ENCODE results near the gene ADAR.

ADAR gene

DNA sequence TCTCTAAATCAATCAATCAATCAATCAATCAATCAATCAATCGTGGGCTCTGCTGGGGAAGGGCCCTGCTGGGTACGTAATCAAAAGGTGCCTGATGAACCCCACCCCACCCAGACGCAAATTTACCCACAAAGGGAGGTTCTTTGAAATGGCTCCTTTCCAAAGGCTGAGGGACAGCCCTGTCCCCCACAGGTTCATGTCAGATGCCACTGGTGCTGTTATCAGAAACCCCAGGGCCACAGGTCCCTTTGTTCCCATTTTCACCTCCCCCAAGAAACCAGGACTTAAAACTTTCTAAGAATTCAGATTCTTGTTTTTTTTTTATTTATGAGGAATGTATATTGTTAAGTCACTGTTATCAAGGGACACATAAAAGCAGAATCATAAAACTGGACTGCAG, 26.2 kb downstream of the ADAR start:
- ATAC-seq (no peak), DNase-seq (no peak)
- Mint-ChIP-seq H3K9me3 (no peaks in the 10 kb centered on the region), H3K27me3 (no peaks in the 10 kb centered on the region), H3K27ac (peak overlapping the region; percentile 59), H3K4me3 (no peak overlapping the region), H3K36me3 (ENCODE audit: low read depth) (peaks cover 50% of the 10 kb centered on the region), H3K4me1 (no peaks in the 10 kb centered on the region)

GRCh38 chr1:154579374-154579773, 28.6 kb downstream of the ADAR start:
- no peaks in the 10 kb centered on the region for H3K9me3 Mint-ChIP-seq
- peaks cover 27% of the 10 kb centered on the region for H3K36me3 Mint-ChIP-seq (ENCODE audit: low read depth)

GRCh38 chr1:154578058-154578418, 29.9 kb downstream of the ADAR start:
- Mint-ChIP-seq H3K27me3 (no peaks in the 10 kb centered on the region), H3K4me3 (no peak overlapping the region), H3K9me3 (no peaks in the 10 kb centered on the region), H3K27ac (no peak overlapping the region), H3K36me3 (ENCODE audit: low read depth) (peaks cover 16% of the 10 kb centered on the region), H3K4me1 (no peaks in the 10 kb centered on the region)
- DNase-seq (no peak), ATAC-seq (no peak)

More at GRCh38 chr1:154579374-154579773, 28.6 kb downstream of the ADAR start:
- ATAC-seq (no peak), DNase-seq (no peak)
- no peak overlapping the region for H3K4me3 Mint-ChIP-seq
- H3K27ac Mint-ChIP-seq, result no peak overlapping the region
- no peaks in the 10 kb centered on the region for H3K4me1 Mint-ChIP-seq
- H3K27me3 Mint-ChIP-seq, result no peaks in the 10 kb centered on the region

DNA sequence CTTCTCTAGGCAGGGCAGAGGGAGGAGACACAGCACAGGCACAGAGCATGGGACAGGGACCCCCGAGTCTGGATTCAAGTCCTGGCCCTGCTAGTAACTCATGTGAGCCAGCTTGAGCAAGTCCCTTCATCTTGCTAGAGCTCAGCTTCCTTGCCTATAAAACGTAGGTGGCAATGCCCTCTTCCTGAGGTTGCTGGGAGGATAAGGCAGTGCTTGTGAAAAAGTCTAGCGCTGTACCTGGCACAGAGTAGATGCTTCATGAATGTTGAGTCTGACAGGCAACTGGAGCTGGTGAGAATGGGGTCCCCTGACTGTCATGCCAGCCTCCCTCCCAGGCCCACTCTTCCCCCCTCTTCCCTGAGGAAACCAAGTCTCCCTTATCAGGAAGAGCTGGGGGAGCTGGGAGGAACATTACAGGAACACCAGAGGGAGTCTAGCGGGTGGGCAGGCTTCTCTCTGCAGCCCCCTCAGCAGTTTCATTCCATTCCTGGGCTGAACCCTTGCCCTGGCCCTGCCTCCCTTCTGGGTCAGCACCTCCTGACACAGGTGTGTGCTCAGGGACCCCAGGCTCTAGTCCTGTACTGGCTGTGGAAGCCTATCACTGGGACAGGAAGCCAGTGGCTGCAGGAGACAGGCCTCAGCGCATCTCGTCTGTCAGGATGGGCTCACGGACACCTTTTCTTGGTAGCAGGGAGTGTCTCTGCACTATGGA, 30.5 kb downstream of the ADAR start:
- ATAC-seq (no peak), DNase-seq (no peak)
- Mint-ChIP-seq H3K27me3 (no peaks in the 10 kb centered on the region), H3K36me3 (ENCODE audit: low read depth) (peaks cover 13% of the 10 kb centered on the region), H3K9me3 (no peaks in the 10 kb centered on the region), H3K27ac (no peak overlapping the region), H3K4me3 (no peak overlapping the region), H3K4me1 (no peaks in the 10 kb centered on the region)

DNA sequence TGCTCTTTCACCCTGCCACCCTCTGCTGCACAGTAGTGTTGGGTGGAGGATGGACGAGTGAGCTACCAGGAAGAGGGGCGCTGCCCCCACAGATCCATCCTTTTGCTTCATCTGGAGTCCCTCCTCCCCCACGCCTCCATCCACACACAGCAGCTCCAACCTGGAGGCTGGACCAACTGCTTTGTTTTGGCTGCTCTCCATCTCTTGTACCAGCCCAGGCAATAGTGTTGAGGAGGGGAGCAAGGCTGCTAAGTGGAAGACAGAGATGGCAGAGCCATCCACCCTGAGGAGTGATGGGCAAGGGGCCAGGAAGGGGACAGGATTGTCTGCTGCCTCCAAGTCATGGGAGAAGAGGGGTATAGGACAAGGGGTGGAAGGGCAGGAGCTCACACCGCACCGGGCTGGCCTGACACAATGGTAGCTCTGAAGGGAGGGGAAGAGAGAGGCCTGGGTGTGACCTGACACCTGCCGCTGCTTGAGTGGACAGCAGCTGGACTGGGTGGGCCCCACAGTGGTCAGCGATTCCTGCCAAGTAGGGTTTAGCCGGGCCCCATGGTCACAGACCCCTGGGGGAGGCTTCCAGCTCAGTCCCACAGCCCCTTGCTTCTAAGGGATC, 31.9 kb downstream of the ADAR start:
- H3K4me1 Mint-ChIP-seq, result no peaks in the 10 kb centered on the region
- DNase-seq (no peak), ATAC-seq (no peak)
- no peaks in the 10 kb centered on the region for H3K9me3 Mint-ChIP-seq
- peaks cover 10% of the 10 kb centered on the region for H3K36me3 Mint-ChIP-seq (ENCODE audit: low read depth)
- H3K4me3 Mint-ChIP-seq, result no peak overlapping the region
- H3K27me3 Mint-ChIP-seq, result no peaks in the 10 kb centered on the region
- no peak overlapping the region for H3K27ac Mint-ChIP-seq

GRCh38 chr1:154575147-154575927, 32.6 kb downstream of the ADAR start:
- no peaks in the 10 kb centered on the region for H3K27me3 Mint-ChIP-seq
- no peaks in the 10 kb centered on the region for H3K4me1 Mint-ChIP-seq
- H3K9me3 Mint-ChIP-seq, result no peaks in the 10 kb centered on the region
- H3K4me3 Mint-ChIP-seq, result no peak overlapping the region
- ATAC-seq (peak; percentile 9), DNase-seq (no peak)
- no peak overlapping the region for H3K27ac Mint-ChIP-seq
- H3K36me3 Mint-ChIP-seq (ENCODE audit: low read depth), result peaks cover 6% of the 10 kb centered on the region

- no peak overlapping the region for H3K4me3 Mint-ChIP-seq
- ATAC-seq, result peak; percentile 9
- H3K27ac Mint-ChIP-seq, result no peak overlapping the region
- H3K9me3 Mint-ChIP-seq, result no peaks in the 10 kb centered on the region
- peaks cover 6% of the 10 kb centered on the region for H3K36me3 Mint-ChIP-seq (ENCODE audit: low read depth)
- peaks cover 1% of the 10 kb centered on the region for H3K27me3 Mint-ChIP-seq
- no peaks in the 10 kb centered on the region for H3K4me1 Mint-ChIP-seq
- DNase-seq, result no peak
These were observed 33.3 kb downstream of the ADAR start for GRCh38 chr1:154574716-154575115.

DNA sequence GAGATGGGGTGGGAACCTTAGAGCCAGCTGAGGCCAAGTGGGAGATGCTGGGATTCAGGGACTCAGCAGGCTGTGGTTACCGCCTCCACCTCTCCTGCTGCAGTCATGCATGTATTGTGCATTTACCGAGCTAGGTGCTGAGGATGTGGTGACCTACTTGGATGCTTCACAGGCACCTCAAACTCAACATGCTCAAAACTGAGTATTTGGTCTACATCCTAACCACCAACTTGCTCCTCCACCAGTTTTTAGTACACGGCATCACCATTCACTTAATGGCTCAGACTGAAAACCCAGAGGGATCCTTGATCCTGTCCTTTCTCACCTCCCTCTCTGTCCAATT, 34.8 kb downstream of the ADAR start:
- no peaks in the 10 kb centered on the region for H3K4me1 Mint-ChIP-seq

GRCh38 chr1:154572468-154573167, 35.4 kb downstream of the ADAR start:
- peaks cover 4% of the 10 kb centered on the region for H3K4me1 Mint-ChIP-seq
- no peaks in the 10 kb centered on the region for H3K9me3 Mint-ChIP-seq
- H3K4me3 Mint-ChIP-seq, result no peak overlapping the region
- no peak for ATAC-seq
- no peak overlapping the region for H3K27ac Mint-ChIP-seq
- no peak for DNase-seq
- no peaks in the 10 kb centered on the region for H3K36me3 Mint-ChIP-seq (ENCODE audit: low read depth)
- peaks cover 16% of the 10 kb centered on the region for H3K27me3 Mint-ChIP-seq

More for the DNA sequence above, 34.8 kb downstream of the ADAR start:
- peaks cover 12% of the 10 kb centered on the region for H3K27me3 Mint-ChIP-seq
- no peaks in the 10 kb centered on the region for H3K36me3 Mint-ChIP-seq (ENCODE audit: low read depth)
- no peak overlapping the region for H3K4me3 Mint-ChIP-seq
- no peaks in the 10 kb centered on the region for H3K9me3 Mint-ChIP-seq
- ATAC-seq, result no peak
- DNase-seq, result no peak
- no peak overlapping the region for H3K27ac Mint-ChIP-seq

DNA sequence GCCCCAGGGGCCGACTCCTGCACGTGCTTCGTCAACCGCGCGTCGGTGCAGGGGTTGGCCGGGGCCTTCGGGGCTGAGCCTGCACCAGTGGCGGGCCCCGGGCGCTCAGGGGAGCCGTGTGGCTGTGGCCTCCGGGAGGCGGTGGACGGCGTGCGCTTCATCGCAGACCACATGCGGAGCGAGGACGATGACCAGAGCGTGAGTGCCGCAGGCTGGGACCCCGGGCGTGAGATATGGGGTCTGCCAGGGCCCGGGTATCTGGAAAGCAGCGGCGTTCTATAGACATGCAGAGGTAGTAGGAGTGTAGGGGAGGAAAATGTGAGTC, 36.1 kb downstream of the ADAR start:
- DNase-seq, result no peak
- H3K36me3 Mint-ChIP-seq (ENCODE audit: low read depth), result no peaks in the 10 kb centered on the region
- H3K27me3 Mint-ChIP-seq, result peaks cover 20% of the 10 kb centered on the region
- H3K27ac Mint-ChIP-seq, result no peak overlapping the region
- peaks cover 6% of the 10 kb centered on the region for H3K4me1 Mint-ChIP-seq
- no peak for ATAC-seq
- no peaks in the 10 kb centered on the region for H3K9me3 Mint-ChIP-seq
- no peak overlapping the region for H3K4me3 Mint-ChIP-seq

DNA sequence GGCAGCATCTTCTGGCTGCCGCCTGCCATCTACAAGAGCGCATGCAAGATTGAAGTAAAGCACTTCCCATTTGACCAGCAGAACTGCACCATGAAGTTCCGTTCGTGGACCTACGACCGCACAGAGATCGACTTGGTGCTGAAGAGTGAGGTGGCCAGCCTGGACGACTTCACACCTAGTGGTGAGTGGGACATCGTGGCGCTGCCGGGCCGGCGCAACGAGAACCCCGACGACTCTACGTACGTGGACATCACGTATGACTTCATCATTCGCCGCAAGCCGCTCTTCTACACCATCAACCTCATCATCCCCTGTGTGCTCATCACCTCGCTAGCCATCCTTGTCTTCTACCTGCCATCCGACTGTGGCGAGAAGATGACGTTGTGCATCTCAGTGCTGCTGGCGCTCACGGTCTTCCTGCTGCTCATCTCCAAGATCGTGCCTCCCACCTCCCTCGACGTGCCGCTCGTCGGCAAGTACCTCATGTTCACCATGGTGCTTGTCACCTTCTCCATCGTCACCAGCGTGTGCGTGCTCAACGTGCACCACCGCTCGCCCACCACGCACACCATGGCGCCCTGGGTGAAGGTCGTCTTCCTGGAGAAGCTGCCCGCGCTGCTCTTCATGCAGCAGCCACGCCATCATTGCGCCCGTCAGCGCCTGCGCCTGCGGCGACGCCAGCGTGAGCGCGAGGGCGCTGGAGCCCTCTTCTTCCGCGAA, 36.6 kb downstream of the ADAR start:
- Mint-ChIP-seq H3K4me1 (peaks cover 6% of the 10 kb centered on the region), H3K36me3 (ENCODE audit: low read depth) (no peaks in the 10 kb centered on the region), H3K27me3 (peaks cover 25% of the 10 kb centered on the region), H3K4me3 (no peak overlapping the region), H3K9me3 (no peaks in the 10 kb centered on the region), H3K27ac (peak overlapping the region; percentile 71)
- no peak for ATAC-seq
- DNase-seq, result no peak

- DNase-seq, result no peak
- no peaks in the 10 kb centered on the region for H3K9me3 Mint-ChIP-seq
- peaks cover 34% of the 10 kb centered on the region for H3K27me3 Mint-ChIP-seq
- no peak overlapping the region for H3K27ac Mint-ChIP-seq
- no peak overlapping the region for H3K4me3 Mint-ChIP-seq
- H3K36me3 Mint-ChIP-seq (ENCODE audit: low read depth), result no peaks in the 10 kb centered on the region
- peaks cover 6% of the 10 kb centered on the region for H3K4me1 Mint-ChIP-seq
- ATAC-seq, result no peak
These were observed 39.7 kb downstream of the ADAR start for GRCh38 chr1:154568157-154568815.

GRCh38 chr1:154567386-154568156, 40.4 kb downstream of the ADAR start, which contains the start of gene CHRNB2:
TSS of gene CHRNB2 (plus strand) at chr1:154567778. CDS start at chr1:154568045, 267 bp downstream.
- H3K4me3 Mint-ChIP-seq, result peak within 1 kb of the TSS; percentile 27
- H3K27me3 Mint-ChIP-seq, result peaks cover 34% of the 10 kb centered on the region
- H3K4me1 Mint-ChIP-seq, result peaks cover 6% of the 10 kb centered on the region
- DNase-seq, result peak; percentile 76
- H3K27ac Mint-ChIP-seq, result no peak within 1 kb of the TSS
- no peaks in the 10 kb centered on the region for H3K9me3 Mint-ChIP-seq
- ATAC-seq, result peak; percentile 91
- no peaks in the 10 kb centered on the region for H3K36me3 Mint-ChIP-seq (ENCODE audit: low read depth)

All from activated naive CD8-positive, alpha-beta T cell treated with anti-CD3 and anti-CD28 coated beads, Interleukin-2, amount 50 U/mL, for 24 hours (primary cell).